WTC11 (cell line): Measurements from ENCODE around the gene FAHD1.

ENCODE experiments used
- ATF2 ChIP-seq: sonication (generic); formaldehyde crosslinking; IDR thresholded peaks from 2 replicates; pipeline ENCODE4 v1.8.1; 2022; ENCODE audit warnings: low read depth, missing genetic modification reagents, borderline replicate concordance
- CBFB ChIP-seq: sonication (generic); formaldehyde crosslinking; IDR thresholded peaks from 2 replicates; pipeline ENCODE4 v1.8.1; 2022; ENCODE audit warnings: mild to moderate bottlenecking, low read depth, missing genetic modification reagents
- ESRRA ChIP-seq: sonication (generic); formaldehyde crosslinking; IDR thresholded peaks from 2 replicates; pipeline ENCODE4 v1.8.1; 2022; ENCODE audit warnings: mild to moderate bottlenecking, missing genetic modification reagents, borderline replicate concordance
- ETV6 ChIP-seq: sonication (generic); formaldehyde crosslinking; IDR thresholded peaks from 2 replicates; pipeline ENCODE4 v1.8.1; 2022; ENCODE audit warnings: mild to moderate bottlenecking, missing genetic modification reagents
- FOXP4 ChIP-seq: sonication (generic); formaldehyde crosslinking; IDR thresholded peaks from 2 replicates; pipeline ENCODE4 v1.8.0; 2022; ENCODE audit warnings: mild to moderate bottlenecking, missing genetic modification reagents
- HMGXB4 ChIP-seq: sonication (generic); formaldehyde crosslinking; IDR thresholded peaks from 2 replicates; pipeline ENCODE4 v1.8.1; 2023; ENCODE audit warnings: mild to moderate bottlenecking, moderate library complexity, missing genetic modification reagents
- JUN ChIP-seq: sonication (generic); formaldehyde crosslinking; IDR thresholded peaks from 2 replicates; pipeline ENCODE4 v1.8.0; 2023; ENCODE audit warnings: mild to moderate bottlenecking, missing genetic modification reagents
- NFYB ChIP-seq: sonication (generic); formaldehyde crosslinking; conservative IDR thresholded peaks from 2 replicates; pipeline ENCODE4 v1.8.0; 2022; ENCODE audit warnings: low read depth, missing genetic modification reagents
- TEAD1 ChIP-seq: sonication (generic); formaldehyde crosslinking; IDR thresholded peaks from 2 replicates; pipeline ENCODE4 v1.8.0; 2022; ENCODE audit warnings: mild to moderate bottlenecking, missing genetic modification reagents
- TEAD4 ChIP-seq: sonication (generic); formaldehyde crosslinking; IDR thresholded peaks from 2 replicates; pipeline ENCODE4 v1.8.0; 2022; ENCODE audit warnings: mild to moderate bottlenecking, missing genetic modification reagents
- ZNF317 ChIP-seq: sonication (generic); formaldehyde crosslinking; IDR thresholded peaks from 2 replicates; pipeline ENCODE4 v1.8.1; 2023; ENCODE audit warnings: low read depth, mild to moderate bottlenecking, moderate library complexity, missing genetic modification reagents, borderline replicate concordance
- ZNF512 ChIP-seq: sonication (generic); formaldehyde crosslinking; IDR thresholded peaks from 2 replicates; pipeline ENCODE4 v1.8.1; 2022; ENCODE audit warnings: missing genetic modification reagents, borderline replicate concordance
- TF ChIP-seq, protein P1 (sequence below): fragments of 200-600 bp; IDR thresholded peaks from 2 replicates; pipeline ENCODE4 v1.8.0; 2022; ENCODE audit warnings: antibody characterized with exemption
- TF ChIP-seq, protein P2 (sequence below): sonication (generic); formaldehyde crosslinking; IDR thresholded peaks from 2 replicates; pipeline ENCODE4 v1.8.0; 2022; ENCODE audit warnings: mild to moderate bottlenecking, missing genetic modification reagents

DNA sequence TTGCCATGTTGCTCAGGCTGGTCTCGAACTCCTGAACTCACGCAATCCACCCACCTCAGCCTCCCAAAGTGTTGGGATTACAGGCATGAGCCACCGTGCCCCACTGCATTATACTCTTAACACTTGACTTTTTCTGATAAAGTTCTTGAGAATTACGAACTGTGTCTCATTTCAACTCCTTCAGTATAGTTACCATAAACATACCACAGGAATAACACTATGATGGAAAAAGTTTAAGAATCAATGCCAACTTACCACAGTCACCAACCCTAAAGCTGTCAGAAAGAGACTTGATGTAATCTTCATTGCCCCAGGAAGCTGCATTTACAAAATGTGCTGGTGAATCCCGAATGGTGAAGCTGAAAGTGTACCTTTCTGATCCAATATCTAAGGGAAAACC, 34.7 kb downstream of the FAHD1 start:
- TF ChIP-seq, protein P1, sequence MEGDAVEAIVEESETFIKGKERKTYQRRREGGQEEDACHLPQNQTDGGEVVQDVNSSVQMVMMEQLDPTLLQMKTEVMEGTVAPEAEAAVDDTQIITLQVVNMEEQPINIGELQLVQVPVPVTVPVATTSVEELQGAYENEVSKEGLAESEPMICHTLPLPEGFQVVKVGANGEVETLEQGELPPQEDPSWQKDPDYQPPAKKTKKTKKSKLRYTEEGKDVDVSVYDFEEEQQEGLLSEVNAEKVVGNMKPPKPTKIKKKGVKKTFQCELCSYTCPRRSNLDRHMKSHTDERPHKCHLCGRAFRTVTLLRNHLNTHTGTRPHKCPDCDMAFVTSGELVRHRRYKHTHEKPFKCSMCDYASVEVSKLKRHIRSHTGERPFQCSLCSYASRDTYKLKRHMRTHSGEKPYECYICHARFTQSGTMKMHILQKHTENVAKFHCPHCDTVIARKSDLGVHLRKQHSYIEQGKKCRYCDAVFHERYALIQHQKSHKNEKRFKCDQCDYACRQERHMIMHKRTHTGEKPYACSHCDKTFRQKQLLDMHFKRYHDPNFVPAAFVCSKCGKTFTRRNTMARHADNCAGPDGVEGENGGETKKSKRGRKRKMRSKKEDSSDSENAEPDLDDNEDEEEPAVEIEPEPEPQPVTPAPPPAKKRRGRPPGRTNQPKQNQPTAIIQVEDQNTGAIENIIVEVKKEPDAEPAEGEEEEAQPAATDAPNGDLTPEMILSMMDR, result no peak
- TF ChIP-seq HMGXB4 (CRISPR knock-in tag) (no peak), ESRRA (no peak), CBFB (CRISPR knock-in tag) (no peak), TEAD4 (CRISPR knock-in tag) (no peak), ATF2 (no peak), ZNF317 (no peak), NFYB (CRISPR knock-in tag) (no peak), TEAD1 (no peak), ZNF512 (CRISPR knock-in tag) (no peak), ETV6 (CRISPR knock-in tag) (no peak), JUN (CRISPR knock-in tag) (no peak), FOXP4 (CRISPR knock-in tag) (no peak)
- TF ChIP-seq, protein P2, sequence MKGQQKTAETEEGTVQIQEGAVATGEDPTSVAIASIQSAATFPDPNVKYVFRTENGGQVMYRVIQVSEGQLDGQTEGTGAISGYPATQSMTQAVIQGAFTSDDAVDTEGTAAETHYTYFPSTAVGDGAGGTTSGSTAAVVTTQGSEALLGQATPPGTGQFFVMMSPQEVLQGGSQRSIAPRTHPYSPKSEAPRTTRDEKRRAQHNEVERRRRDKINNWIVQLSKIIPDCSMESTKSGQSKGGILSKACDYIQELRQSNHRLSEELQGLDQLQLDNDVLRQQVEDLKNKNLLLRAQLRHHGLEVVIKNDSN (CRISPR knock-in tag), result no peak
